HepG2 (cell line): Measurements from ENCODE around the gene RTN4. TPM values are rescaled to one million over a fixed set of nuclear protein-coding genes. Genes with fewer than 3 reads are reported as not detected.

Experiments used
- ATAC-seq: fragments of 200-7000 bp; cut with Tn5 transposase; 3 replicates; pipeline ENCODE4 v1.9.1; 2020; ENCODE audit warnings: mild to moderate bottlenecking, moderate library complexity
- BruUV-seq: library from RNA; stranded (reverse); fragments of 400-500 nt; replicated peaks from 2 replicates; lab custom pipeline; 2021; lab: Mats Ljungman, UMichigan
- CTCF ChIA-PET: fragments of 300-600 bp; formaldehyde crosslinking; extraction: SDS; loops from one replicate; lab custom pipeline; 2021; ENCODE audit warnings: low total read pairs, inconsistent platforms, low intra/inter-chr PET ratio; lab: Yijun Ruan, JAX
- POLR2A ChIA-PET: fragments of 350-600 bp; sonication (Branson Sonifier 250); formaldehyde crosslinking; loops from one replicate; lab custom pipeline; 2020; ENCODE audit warnings: antibody characterized with exemption, inconsistent platforms; lab: Yijun Ruan, JAX
- DNase-seq: peaks from one replicate; pipeline ENCODE4 v3.0.0-alpha.2; 2015; ENCODE audit warnings: low spot score
- FAIRE-seq: peaks from 3 replicates; lab custom pipeline; 2011; peaks lifted over from hg19 to GRCh38; lab: Jason Lieb, UNC
- H2AFZ ChIP-seq: one replicate; pipeline ENCODE4 v1.6.1; 2011; ENCODE audit warnings: low read length, inconsistent platforms
- H3K27ac ChIP-seq: fragments of 300-600 bp; 3 replicates; pipeline ENCODE4 v1.8.0; 2011; ENCODE audit warnings: mixed run types, mild to moderate bottlenecking, mixed read lengths, low read length, inconsistent platforms; ENCODE audit not compliant: insufficient read depth; ENCODE audit errors: extremely low read length
- H3K27me3 ChIP-seq, 2 experiments: fragments of 200-600 bp in 1 of 2; 2 replicates in 1 of 2; 3 replicates in 1 of 2; pipeline versions ENCODE4 v1.6.0 to v1.8.0; 2011; ENCODE audit warnings: low read length in 2 of 2, mild to moderate bottlenecking in 2 of 2, moderate library complexity in 2 of 2, inconsistent platforms in 1 of 2; ENCODE audit not compliant: insufficient read depth in 2 of 2, control insufficient read depth in 1 of 2
- H3K36me3 ChIP-seq, 2 experiments: fragments of 200-600 bp in 1 of 2; replicated peaks in 1 of 2; 2 replicates in 1 of 2; 3 replicates in 1 of 2; pipeline versions ENCODE4 v1.5.1 to v1.8.0; 2011; ENCODE audit warnings: low read length in 2 of 2, inconsistent platforms in 1 of 2; ENCODE audit not compliant: insufficient read depth in 2 of 2, control insufficient read depth in 1 of 2
- H3K4me1 ChIP-seq: 2 replicates; pipeline ENCODE4 v1.5.1; 2012; ENCODE audit warnings: low read length, inconsistent platforms; ENCODE audit not compliant: insufficient read depth
- H3K4me2 ChIP-seq: 2 replicates; pipeline ENCODE4 v1.6.0; 2011; ENCODE audit warnings: low read depth, low read length, inconsistent platforms
- H3K4me3 ChIP-seq, 3 experiments: fragments of 200-600 bp in 1 of 3; sonication (generic), shearing (Covaris generic) in 1 of 3; replicated peaks in 1 of 3; 2 replicates each; pipeline ENCODE4 v1.5.1; 2011 to 2016; ENCODE audit warnings: low read length in 3 of 3, inconsistent platforms in 2 of 3, low read depth in 2 of 3, mild to moderate bottlenecking in 2 of 3, control low read depth in 1 of 3, mixed read lengths in 1 of 3; ENCODE audit not compliant: insufficient read depth in 1 of 3
- H3K79me2 ChIP-seq: one replicate; pipeline ENCODE4 v1.6.1; 2011; ENCODE audit warnings: low read length, inconsistent platforms; ENCODE audit not compliant: insufficient read depth
- H3K9ac ChIP-seq: 2 replicates; pipeline ENCODE4 v1.6.0; 2011; ENCODE audit warnings: mild to moderate bottlenecking, low read depth, low read length, inconsistent platforms; ENCODE audit not compliant: insufficient read depth
- H3K9me3 ChIP-seq: 2 replicates; pipeline ENCODE4 v1.5.1; 2012; ENCODE audit warnings: mild to moderate bottlenecking, low read length
- H4K20me1 ChIP-seq: 2 replicates; pipeline ENCODE4 v1.6.0; 2011; ENCODE audit warnings: inconsistent platforms, mild to moderate bottlenecking, low read length, moderate library complexity; ENCODE audit not compliant: insufficient read depth
- CHD2 ChIP-seq: IDR thresholded peaks from 2 replicates; pipeline ENCODE4 v1.6.1; 2011; ENCODE audit warnings: low read depth, low read length, improper control_type of control experiment
- FOSL1 ChIP-seq: sonication (generic); formaldehyde crosslinking; IDR thresholded peaks from 2 replicates; pipeline ENCODE4 v1.9.0; 2021; ENCODE audit warnings: missing genetic modification reagents, borderline replicate concordance
- SETDB1 ChIP-seq: sonication (generic); formaldehyde crosslinking; IDR thresholded peaks from 2 replicates; pipeline ENCODE4 v1.5.1; 2020; ENCODE audit warnings: missing genetic modification reagents, mild to moderate bottlenecking, borderline replicate concordance
- whole genome bisulfite sequencing: methylation state at CpG from one replicate; pipeline ENCODE4 v1.1.6; 2017; ENCODE audit warnings: low lambda C conversion rate; 5-methylcytosine and 5-hydroxymethylcytosine counted together
- in situ Hi-C: cut with HindIII; loops from 2 replicates; pipeline ENCODE4 v1.10.0; 2017; ENCODE audit warnings: low pct_unique_long_range_greater_than_20kb; ENCODE audit not compliant: extremely low pct_ligation_motif_present
- intact Hi-C: fragments of 100-400 bp; cut with micrococcal nuclease; formaldehyde crosslinking; loops from one replicate; pipeline ENCODE4 v1.10.0; 2022; ENCODE audit not compliant: unreplicated experiment
- polyA plus RNA-seq, 8 experiments: library from polyadenylated mRNA; depleted of rRNA in 3 of 8; stranded (reverse) in 7 of 8; unstranded in 1 of 8; fragments of >200 nt; fragmentation: Illumina TruSeq in 4 of 8; extraction: Trizol in 4 of 8; gene quantifications; 2 replicates each; pipeline versions ENCODE4 v1.2.1 to v1.2.3, GENCODE V29; 2011 to 2016; ENCODE audit warnings: low read depth in 4 of 8, missing spikeins in 1 of 8, mixed read lengths in 1 of 8; ENCODE audit not compliant: insufficient read depth in 1 of 8
- total RNA-seq, 5 experiments: library from RNA; depleted of rRNA; stranded (reverse); fragments of >200 nt; fragmentation: Illumina TruSeq; extraction: Trizol; gene quantifications; 2 replicates each; pipeline ENCODE4 v1.2.3, GENCODE V29; 2016; ENCODE audit warnings: low read depth in 1 of 5
- TF ChIP-seq, protein P1 (sequence below): sonication (generic); formaldehyde crosslinking; IDR thresholded peaks from 2 replicates; pipeline ENCODE4 v1.9.0; 2021; ENCODE audit warnings: missing genetic modification reagents, borderline replicate concordance
- TF ChIP-seq, protein P2 (sequence below): sonication (generic); formaldehyde crosslinking; IDR thresholded peaks from 2 replicates; pipeline ENCODE4 v1.4.0; 2020; ENCODE audit warnings: missing genetic modification reagents

RTN4 gene
- total and polyA plus RNA-seq, 2 of the 13 experiments (the other 11 are each of a cell fraction or from before 2014, with no cell fraction given), result 98.4 to 133 TPM

GRCh38 chr2:54946220-54946805 lies 103.9 kb downstream of the RTN4 start:
- ATAC-seq, result no peak
- TF ChIP-seq FOSL1 (CRISPR knock-in tag) (no peak), CHD2 (no peak), SETDB1 (CRISPR knock-in tag) (no peak)
- TF ChIP-seq, protein P1, sequence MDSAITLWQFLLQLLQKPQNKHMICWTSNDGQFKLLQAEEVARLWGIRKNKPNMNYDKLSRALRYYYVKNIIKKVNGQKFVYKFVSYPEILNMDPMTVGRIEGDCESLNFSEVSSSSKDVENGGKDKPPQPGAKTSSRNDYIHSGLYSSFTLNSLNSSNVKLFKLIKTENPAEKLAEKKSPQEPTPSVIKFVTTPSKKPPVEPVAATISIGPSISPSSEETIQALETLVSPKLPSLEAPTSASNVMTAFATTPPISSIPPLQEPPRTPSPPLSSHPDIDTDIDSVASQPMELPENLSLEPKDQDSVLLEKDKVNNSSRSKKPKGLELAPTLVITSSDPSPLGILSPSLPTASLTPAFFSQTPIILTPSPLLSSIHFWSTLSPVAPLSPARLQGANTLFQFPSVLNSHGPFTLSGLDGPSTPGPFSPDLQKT, result no peak
- TF ChIP-seq, protein P2, sequence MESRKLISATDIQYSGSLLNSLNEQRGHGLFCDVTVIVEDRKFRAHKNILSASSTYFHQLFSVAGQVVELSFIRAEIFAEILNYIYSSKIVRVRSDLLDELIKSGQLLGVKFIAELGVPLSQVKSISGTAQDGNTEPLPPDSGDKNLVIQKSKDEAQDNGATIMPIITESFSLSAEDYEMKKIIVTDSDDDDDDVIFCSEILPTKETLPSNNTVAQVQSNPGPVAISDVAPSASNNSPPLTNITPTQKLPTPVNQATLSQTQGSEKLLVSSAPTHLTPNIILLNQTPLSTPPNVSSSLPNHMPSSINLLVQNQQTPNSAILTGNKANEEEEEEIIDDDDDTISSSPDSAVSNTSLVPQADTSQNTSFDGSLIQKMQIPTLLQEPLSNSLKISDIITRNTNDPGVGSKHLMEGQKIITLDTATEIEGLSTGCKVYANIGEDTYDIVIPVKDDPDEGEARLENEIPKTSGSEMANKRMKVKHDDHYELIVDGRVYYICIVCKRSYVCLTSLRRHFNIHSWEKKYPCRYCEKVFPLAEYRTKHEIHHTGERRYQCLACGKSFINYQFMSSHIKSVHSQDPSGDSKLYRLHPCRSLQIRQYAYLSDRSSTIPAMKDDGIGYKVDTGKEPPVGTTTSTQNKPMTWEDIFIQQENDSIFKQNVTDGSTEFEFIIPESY (CRISPR knock-in tag), result peak; percentile 46; the same call in 1 of the 2 replicates
- BruUV-seq, result no TSS peak
- FAIRE-seq, result no peak
- in situ Hi-C loops (no loop called here), intact Hi-C loops (no loop called here)
- H3K9ac ChIP-seq, result no peak overlapping the region; the same call in 1 of the 2 replicates
- H3K36me3 ChIP-seq, result no peaks in the 10 kb centered on the region
- no peaks in the 10 kb centered on the region for H3K27me3 ChIP-seq
- 91% methylated on average over 9 of the region's 9 CpGs for WGBS
- H3K79me2 ChIP-seq, result no peaks in the 10 kb centered on the region
- ChIA-PET CTCF (no interaction called here), POLR2A (no interaction called here)
- peaks cover 18% of the 10 kb centered on the region for H3K4me1 ChIP-seq
- H2AFZ ChIP-seq, result no peak overlapping the region
- H3K9me3 ChIP-seq, result no peaks in the 10 kb centered on the region
- no peak overlapping the region for H3K4me3 ChIP-seq
- no peaks in the 10 kb centered on the region for H4K20me1 ChIP-seq
- DNase-seq, result no peak
- no peak overlapping the region for H3K27ac ChIP-seq
- no peak overlapping the region for H3K4me2 ChIP-seq
